Ramos (cell line): ENCODE data around the gene ADIG.
"Not testable (repeated sequence)": the region's sequence is repeated elsewhere in the genome, so short reads cannot be mapped to it uniquely, and the experiment has no call there.

Experiments used
- in situ Hi-C: fragments of 300-500 bp; cut with MboI; formaldehyde crosslinking; loops from one replicate; pipeline ENCODE4 v1.14.3; 2022; ENCODE audit warnings: low sequenced_read_pairs; ENCODE audit not compliant: unreplicated experiment

The ADIG gene

GRCh38 chr20:38569747-38570525, 11.1 kb upstream of the ADIG start:
- in situ Hi-C loops: no loop called here

- in situ Hi-C loops: no loop called here
Measured at GRCh38 chr20:38573413-38573812, 7.6 kb upstream of the ADIG start.

DNA sequence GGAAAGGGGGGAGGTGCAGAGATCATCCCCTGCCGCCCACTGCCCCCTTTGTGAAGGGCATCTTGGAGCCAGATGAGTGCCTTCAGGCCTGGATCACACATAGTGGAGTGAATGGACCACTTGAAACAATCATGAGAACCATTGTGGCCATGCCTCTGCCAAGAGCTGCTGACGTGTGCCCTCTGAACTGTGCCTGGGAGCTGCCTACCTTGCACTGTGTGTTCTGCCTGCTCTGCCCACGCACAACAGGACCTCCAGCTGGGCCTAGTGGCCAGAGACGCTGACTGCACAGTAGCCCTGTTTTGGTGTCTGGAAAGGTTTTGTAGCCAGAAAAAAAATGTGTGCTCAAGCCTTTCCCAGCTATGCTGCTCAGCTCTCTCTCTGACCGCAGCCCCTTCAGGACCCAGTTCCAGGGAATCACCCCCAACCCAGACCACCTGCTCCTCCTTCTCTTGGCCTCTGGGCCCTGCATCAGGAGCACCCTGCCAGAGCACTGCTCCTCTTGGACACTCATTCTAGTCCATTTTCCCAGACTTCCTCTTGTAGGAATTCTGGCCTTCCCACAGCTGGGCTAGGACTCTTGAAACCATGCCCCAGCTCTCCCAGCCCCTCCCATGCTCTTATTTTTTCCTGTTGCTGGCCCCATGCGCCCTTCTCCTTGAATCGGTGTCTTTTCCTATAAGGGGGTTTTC, 1.6 kb upstream of the ADIG start:
- in situ Hi-C loops: no loop called here

DNA sequence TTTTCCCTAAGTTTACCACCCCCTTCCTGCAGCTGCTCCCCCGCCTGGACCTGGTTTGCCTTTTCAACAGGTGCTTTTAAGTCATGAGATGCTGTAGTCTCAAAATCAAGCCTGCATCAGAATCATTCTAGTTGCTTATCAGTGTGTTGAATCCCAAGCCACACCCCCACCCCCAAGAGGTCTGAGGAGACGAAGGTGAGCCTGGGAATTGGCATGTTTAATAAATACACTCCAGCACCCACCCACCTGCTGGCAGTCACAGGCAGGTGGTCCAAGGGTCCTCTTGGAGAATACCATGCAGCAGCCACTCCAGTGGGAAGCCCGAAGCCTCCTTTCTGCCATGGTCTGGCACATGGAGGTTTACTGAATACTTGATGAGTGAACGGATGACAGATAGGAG, 1.1 kb upstream of the ADIG start:
- in situ Hi-C loops: no loop called here

- in situ Hi-C loops: no loop called here
Measured at GRCh38 chr20:38581830-38582358, 897 bp downstream of the ADIG start.

DNA sequence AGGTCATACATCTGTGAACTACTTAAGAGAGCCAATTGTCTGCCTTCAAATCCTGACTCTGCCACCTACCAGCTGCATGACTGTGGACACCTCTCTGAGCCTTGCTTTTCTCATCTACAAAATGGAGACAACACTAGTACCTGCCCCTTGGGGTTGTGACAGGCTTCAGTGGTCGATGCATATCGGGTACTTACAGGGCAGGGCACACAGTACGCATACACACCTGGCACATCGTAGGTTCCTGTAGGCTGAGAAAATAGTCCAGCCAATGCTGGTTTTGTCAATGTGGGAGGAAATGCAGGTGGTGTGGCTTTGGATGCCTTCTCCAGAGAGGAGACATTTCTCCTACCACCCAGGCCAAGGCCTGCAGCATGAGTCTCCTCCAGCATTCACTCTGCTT, 2.3 kb downstream of the ADIG start:
- in situ Hi-C loops: no loop called here

DNA sequence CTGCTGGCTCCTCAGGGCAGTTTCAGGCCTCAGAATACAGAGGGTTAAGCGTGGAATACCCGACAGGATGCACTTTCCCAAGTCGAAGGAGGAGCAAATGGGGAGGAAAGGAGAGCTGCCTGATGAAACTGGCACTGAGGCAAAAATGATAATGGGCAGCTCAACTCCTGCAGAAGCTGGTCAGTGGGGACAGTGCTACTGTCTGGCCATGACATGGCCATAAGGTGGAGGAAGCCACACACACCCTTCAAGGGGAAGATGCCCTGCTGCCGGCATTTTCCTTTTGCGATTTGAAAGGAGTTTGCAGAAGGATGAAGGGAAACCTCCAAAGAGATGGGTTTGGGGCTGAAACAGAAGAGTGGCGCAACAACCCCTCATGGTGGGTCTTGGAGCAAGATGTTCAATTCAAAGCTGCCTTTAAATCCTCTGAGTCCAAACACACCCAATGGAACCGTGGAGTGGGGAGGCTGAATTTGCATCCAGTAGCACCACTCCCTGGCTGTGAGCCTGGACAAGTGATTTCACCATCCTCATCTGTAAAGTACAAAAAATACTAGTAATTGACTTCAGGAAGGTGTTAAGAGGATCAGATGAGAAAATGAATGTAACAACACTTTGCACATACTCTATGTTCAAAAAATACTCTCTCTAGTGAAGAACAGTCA, 3.2 kb downstream of the ADIG start:
- in situ Hi-C loops: no loop called here

DNA sequence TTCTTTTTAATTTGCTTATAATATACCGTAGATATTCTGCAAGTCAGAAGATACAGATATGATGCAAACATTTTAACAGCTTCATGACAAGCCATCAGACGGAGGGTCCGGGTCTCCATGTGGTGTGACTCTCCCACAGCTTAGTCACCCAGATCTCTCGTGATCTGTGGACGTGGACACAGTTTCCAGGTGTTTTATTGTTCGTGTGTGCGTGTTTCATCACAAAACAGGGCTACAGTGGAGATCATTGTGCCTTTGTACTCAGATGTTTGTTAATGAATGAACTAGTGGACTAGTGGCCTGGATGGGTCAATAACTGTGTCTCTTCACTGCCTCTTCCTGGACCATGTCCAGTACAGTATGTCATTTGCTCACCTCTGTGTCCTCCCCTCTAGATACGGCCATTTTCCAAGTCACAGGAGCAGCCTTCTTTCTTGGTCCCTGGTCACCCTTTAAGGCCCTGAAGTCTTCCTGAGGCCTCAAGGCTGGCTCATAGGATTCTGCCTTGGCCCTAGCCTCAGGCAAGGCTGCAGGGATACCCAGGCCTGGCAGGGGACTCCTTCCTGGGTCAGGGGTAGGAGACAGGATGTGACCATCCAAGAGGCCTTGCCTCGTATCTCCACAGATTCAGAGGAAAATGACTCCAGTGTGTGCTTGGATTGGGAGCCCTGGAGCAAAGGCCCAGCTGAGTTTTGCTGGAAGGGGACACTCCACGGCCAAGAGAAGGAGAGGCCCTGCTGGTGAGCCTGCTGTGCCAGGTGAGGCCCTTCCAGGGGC, 4.6 kb downstream of the ADIG start:
- in situ Hi-C loops: no loop called here

DNA sequence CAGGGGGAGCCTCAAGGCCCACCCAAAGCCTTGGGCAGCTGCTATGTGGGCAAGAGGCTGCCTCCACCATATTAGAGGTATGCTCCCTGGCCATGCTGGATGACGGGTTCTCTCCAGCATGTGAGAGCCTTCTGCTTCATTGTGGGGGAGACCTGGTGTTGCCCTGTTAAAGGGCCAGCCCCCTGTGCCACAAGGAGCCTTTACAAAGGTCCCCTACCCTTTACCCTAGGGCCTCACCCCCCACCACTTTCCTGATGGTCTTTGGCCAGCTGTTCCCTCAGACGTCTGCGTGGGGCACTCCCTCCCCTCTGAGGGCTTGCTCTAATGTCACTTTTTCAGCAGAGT, 5.2 kb downstream of the ADIG start:
- in situ Hi-C loops: no loop called here

GRCh38 chr20:38588303-38588702, 7.3 kb downstream of the ADIG start:
- in situ Hi-C loops: no loop called here

DNA sequence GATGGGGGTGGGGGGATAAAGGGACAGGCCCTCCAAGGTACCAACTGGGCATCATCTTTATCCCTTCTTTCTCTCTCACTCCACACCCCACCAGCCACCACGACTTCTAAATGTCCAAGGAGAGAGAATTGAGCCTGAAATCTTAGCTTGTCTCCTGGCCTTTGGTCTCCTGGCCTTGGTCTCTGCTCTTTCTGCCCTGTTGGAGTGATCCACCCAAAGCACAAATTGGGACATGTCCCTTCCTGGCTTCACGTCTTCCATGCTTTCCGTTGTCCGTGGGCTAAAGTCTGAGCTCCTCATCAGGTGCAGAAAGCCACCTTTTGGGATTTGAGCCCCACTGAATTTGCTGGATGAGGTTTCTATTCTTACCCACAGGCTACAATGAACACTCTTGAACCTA, 8.4 kb downstream of the ADIG start:
- in situ Hi-C loops: no loop called here

- in situ Hi-C loops: no loop called here
Measured at GRCh38 chr20:38589967-38590675, 9.1 kb downstream of the ADIG start.

DNA sequence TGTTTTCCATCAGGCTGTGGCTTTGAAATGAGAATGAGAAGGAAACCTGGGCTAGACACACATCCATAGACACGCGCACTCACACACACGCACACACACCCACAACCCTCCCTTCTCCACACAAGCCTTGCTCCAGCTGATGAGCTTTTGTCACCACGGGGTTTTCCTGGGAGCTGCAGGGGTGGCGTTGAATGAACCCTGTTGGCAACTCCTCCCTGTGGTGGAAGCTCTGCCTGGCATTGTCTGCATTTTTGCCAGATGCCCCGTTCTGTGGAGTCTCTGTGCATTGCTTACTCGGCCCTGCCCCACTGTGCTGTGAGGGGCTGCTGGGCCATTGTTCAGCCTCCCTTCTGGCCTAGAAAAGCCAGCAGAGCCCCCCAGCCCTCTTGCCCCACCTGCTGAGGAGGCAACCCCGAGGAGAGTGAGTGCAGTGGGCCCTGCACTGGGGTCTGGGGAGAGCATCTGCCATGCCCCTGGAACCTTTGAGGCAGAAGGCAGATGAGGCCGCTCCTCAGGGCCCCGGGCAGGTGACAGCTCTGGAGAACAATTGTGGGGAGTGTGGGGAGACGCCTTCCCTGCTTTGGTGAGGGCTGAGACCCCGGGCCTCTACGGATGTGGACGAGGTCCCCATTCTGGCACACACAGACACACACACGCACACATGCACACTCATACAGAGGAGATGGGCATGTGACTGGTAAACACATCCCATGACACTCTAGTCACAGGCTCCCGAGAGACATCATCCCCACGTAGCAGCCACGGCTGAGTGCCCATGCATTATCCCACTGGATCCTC, 9.9 kb downstream of the ADIG start:
- in situ Hi-C loops: no loop called here

DNA sequence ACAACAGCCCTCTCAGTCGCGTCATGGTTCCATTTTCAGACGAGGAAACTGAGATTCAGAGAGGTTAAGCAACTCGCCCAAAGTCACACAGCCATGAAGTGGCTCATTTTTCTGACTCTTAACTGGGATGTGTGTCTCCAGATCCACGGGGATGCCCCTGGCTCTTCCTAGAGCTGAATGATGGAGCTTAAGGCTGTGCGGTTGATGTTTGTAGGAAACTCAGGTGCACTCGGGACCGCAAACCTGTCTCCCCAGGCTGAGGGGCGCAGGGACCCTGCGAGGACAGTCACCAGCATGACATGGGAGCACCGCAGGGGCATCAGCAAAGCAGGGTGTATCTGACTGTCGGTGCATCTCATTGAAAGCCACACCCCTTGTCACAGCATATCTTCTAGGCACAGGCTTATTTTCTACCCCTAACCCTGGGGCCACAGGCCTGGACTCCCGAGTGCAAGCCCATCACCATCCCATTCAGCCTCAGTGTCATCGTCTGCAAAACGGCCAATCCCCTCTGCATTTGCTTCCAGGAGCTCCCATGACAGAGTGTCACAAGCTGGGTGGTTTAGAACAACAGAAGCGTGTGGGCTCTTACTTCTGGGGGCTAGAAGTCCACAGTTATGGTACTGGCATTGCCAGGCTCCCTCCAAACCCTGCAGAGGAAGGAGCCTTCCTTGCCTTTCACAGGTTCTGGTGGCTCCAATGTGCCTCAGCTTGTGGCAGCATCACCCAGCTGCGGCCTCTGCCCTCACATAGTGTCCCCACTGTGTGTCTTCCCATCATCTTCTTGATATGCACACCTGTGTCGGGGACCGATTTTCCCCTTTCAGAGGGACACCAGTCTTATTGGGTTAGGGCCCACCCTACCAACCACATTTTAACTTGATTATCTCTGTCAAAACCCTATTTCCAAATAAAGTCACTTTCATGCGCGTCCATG, 10.7 kb downstream of the ADIG start:
- in situ Hi-C loops: no loop called here

DNA sequence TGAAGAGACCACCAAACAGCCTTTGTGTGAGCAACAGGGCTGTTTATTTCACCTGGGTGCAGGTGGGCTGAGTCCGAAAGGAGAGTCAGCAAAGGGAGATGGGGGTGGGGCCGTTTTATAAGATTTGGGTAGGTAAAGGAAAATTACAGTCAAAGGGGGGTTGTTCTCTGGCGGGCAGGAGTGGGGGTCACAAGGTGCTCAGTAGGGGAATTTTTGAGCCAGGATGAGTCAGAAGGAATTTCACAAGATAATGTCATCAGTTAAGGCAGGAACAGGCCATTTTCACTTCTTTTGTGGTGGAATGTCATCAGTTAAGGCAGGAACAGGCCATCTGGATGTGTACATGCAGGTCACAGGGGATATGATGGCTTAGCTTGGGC, 11.4 kb downstream of the ADIG start:
- in situ Hi-C loops: not testable (repeated sequence)

- in situ Hi-C loops: not testable (repeated sequence)
Measured at GRCh38 chr20:38594281-38594680, 13.3 kb downstream of the ADIG start.

GRCh38 chr20:38595886-38596285, 14.9 kb downstream of the ADIG start:
- in situ Hi-C loops: not testable (repeated sequence)

DNA sequence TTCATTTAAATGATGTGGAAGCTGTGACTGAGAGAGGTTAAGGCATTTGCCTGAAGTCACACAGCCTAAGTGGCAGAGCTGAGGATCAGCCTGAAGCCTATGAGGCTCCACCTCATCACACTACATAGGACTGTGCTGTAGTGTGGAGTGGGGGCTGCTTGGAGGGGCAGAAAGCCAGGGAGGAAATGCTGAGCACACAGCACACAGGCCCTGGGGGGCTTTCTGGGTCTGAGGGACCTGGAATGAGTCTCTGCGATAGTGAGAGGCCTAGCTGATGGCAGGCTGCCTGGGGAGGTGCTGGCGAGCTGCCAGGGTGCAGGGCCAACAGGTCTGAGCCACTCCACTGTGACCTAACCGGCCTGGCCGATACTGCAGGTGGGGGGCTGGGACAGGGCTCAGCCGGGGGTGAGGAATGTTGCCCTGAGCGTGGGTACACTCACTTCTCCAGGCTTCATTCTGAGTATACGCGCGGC, 18.4 kb downstream of the ADIG start:
- in situ Hi-C loops: no loop called here
